ENCODE measurements around the gene KPTN. TPM values are rescaled to one million over a fixed set of nuclear protein-coding genes. Genes with fewer than 3 reads are reported as not detected.

KPTN gene
- total and polyA plus RNA-seq, 2 of the 8 experiments (the other 6 are each of a cell fraction or from before 2014, with no cell fraction given): 23.6 to 31.3 TPM

DNA sequence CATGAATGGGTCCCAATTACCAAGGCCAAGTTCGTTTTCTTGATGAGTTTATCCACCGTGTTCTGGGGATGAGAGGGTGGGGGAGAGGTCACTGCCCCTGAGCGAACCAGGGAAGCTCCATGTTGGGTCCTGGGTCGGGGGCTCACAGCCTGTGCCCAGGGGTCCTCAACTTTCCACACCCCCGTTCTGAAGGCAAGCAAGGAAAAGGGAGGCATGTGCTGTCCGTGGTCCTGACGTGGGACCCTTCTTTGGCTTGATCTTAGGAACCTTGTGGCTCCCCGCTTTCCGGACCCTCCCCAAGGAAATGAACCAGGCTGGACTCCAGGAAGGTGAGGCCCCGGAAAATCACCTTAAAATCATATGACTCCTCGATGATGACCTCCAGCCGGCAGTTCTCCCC is 46.5 kb downstream of the KPTN start:
- TF ChIP-seq SRF (IDR thresholded peaks at IDR 0.05; ENCODE audit: low read depth, low read length): no peak
- TF ChIP-seq SIN3A (conservative IDR thresholded peaks at IDR 0.05 in 1 of 2, IDR thresholded peaks at IDR 0.05 in 1 of 2; ENCODE audit: low read depth in 1 of 2, low read length in 2 of 2): 0 out of 4 replicates have a peak, but pooled peaks of 1 of the 2 experiments have one; percentile 38
- TF ChIP-seq POLR2A (IDR thresholded peaks at IDR 0.05; ENCODE audit: control extremely low read depth in 1 of 2, low read depth in 2 of 2, low read length in 2 of 2): no peak
- Histone ChIP-seq H2AFZ (ENCODE audit: low read length) (no peak overlapping the region), H3K14ac (ENCODE audit: insufficient read length) (no peak overlapping the region), H2BK15ac (ENCODE audit: low read length) (no peak overlapping the region), H3K23ac (ENCODE audit: insufficient read length) (no peak overlapping the region), H2BK20ac (ENCODE audit: low read length) (no peak overlapping the region), H3K9me3 (ENCODE audit: insufficient read depth in 2 of 2, low read depth in 1 of 2, low read length in 1 of 2) (no peaks in the 10 kb centered on the region), H3K4me3 (ENCODE audit: extremely low read depth in 1 of 4, insufficient read depth in 2 of 4, low read depth in 3 of 4, low read length in 4 of 4) (no peak overlapping the region), H2AK5ac (ENCODE audit: low read depth, low read length) (no peak overlapping the region), H4K8ac (ENCODE audit: extremely low read depth, insufficient read depth, low read length) (no peak overlapping the region), H4K20me1 (replicated peaks in 1 of 2; ENCODE audit: control insufficient read depth in 1 of 2, insufficient read depth in 2 of 2, low read length in 2 of 2) (peaks cover 0 to 6% of the 10 kb centered on the region in 2 experiments), H3K18ac (ENCODE audit: extremely low read depth, low read length) (no peak overlapping the region), H2BK5ac (ENCODE audit: low read depth, low read length) (no peak overlapping the region), H2BK12ac (ENCODE audit: low read depth, low read length) (no peak overlapping the region), H3K4ac (replicated peaks; ENCODE audit: insufficient read length, low read depth, low read length) (no peak overlapping the region), H3K27me3 (replicated peaks in 1 of 4; ENCODE audit: control insufficient read depth in 3 of 4, extremely low read depth in 1 of 4, insufficient read depth in 3 of 4, low read length in 3 of 4) (no peaks in the 10 kb centered on the region), H3K4me2 (ENCODE audit: insufficient read depth in 1 of 2, low read depth in 2 of 2, low read length in 2 of 2) (no peak overlapping the region), H3K23me2 (ENCODE audit: low read depth, low read length) (peaks cover 3% of the 10 kb centered on the region; the same call in 1 of the 2 replicates), H4K91ac (replicated peaks; ENCODE audit: insufficient read length, low read length) (no peak overlapping the region), H3K79me2 (ENCODE audit: control insufficient read depth in 1 of 2, insufficient read depth in 2 of 2, low read length in 2 of 2) (no peaks in the 10 kb centered on the region), H3K27ac (ENCODE audit: low read depth, low read length) (no peak overlapping the region), H3K9ac (replicated peaks in 1 of 4; ENCODE audit: extremely low read depth in 1 of 4, low read depth in 3 of 4, low read length in 3 of 4) (no peak overlapping the region), H3K56ac (replicated peaks; ENCODE audit: insufficient read length, low read depth, low read length) (no peak overlapping the region), H3K36me3 (ENCODE audit: control insufficient read depth in 2 of 4, insufficient read depth in 4 of 4, low read length in 3 of 4) (no peaks in the 10 kb centered on the region), H3K4me1 (replicated peaks in 1 of 4; ENCODE audit: control insufficient read depth in 3 of 4, insufficient read depth in 4 of 4, low read length in 3 of 4) (peaks cover 0 to 4% (median 1%) of the 10 kb centered on the region in 4 experiments; a peak in 2 of 7 replicates), H3K79me1 (ENCODE audit: low read depth, low read length) (no peaks in the 10 kb centered on the region), H4K5ac (ENCODE audit: insufficient read length, low read depth, low read length) (no peak overlapping the region), H2BK120ac (replicated peaks; ENCODE audit: low read depth, low read length) (no peak overlapping the region)
- POLR2A ChIA-PET (ENCODE audit: partially characterized antibody): interaction anchor here (0.9 to 1.4 kb wide), 3 partner anchors 9 to 297 kb away, joined by 3 to 9 read pairs (median 3); no protein-coding TSS in a partner anchor
- CTCF ChIA-PET (ENCODE audit: partially characterized antibody): interaction anchor here (0.7 to 24.5 kb wide), 20 partner anchors 9 to 405 kb away, joined by 3 to 436 read pairs (median 6); partner anchors contain the start of genes EHD2, KPTN and SLC8A2
- FAIRE-seq (no peak), DNase-seq (ENCODE audit: low read depth in 1 of 2, low spot score in 2 of 2) (no peak)
- 67% methylated on average over 12 of the region's 12 CpGs; no CpG with 5 or more reads in 1 of the 2 experiments for WGBS, 2 experiments (ENCODE audit: extremely low coverage in 1 of 2, insufficient coverage in 1 of 2, insufficient read length in 1 of 2, insufficient replicate concordance in 2 of 2, low coverage in 1 of 2, low lambda C conversion rate in 2 of 2, missing lambda C conversion rate in 1 of 2)

Measured in H1 (cell line).